ENCODE results near the gene ACSS2.

The ACSS2 gene

DNA sequence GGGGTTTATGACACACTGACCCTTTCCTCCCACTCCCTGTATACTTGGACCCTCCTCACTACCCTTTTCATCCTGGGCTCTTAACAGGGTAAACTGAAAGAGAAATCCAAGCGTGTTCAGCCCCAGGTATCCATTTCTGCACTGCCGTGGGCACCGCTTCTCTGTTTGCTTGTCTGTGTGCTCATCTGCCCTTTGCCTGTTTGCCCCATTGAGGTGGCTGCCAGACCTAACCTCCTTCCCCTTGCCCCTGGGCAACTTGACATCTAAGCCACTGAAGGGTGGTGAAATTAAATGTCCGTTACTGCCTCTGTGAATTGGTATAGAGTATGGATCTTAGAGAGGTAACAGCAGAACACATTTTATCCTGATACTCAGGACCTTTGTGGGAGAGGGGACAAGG, 38.7 kb downstream of the ACSS2 start:
- Histone ChIP-seq H3K27ac (ENCODE audit: low read depth, low read length) (no peak overlapping the region), H3K79me2 (ENCODE audit: control insufficient read depth, insufficient read depth, low read length, unreplicated experiment) (no peaks in the 10 kb centered on the region), H3K27me3 (ENCODE audit: insufficient read depth, low read length) (no peaks in the 10 kb centered on the region), H3K36me3 (ENCODE audit: insufficient read depth, low read length) (peaks cover 4% of the 10 kb centered on the region; the same call in 1 of the 2 replicates), H3K4me1 (ENCODE audit: control insufficient read depth, insufficient read depth, low read length, unreplicated experiment) (no peaks in the 10 kb centered on the region), H3K4me3 (ENCODE audit: low read depth, low read length) (no peak overlapping the region), H2AFZ (ENCODE audit: low read length, unreplicated experiment) (no peak overlapping the region)

GRCh38 chr20:34915749-34916455, 39.5 kb downstream of the ACSS2 start:
- Histone ChIP-seq H3K4me1 (ENCODE audit: control insufficient read depth, insufficient read depth, low read length, unreplicated experiment) (no peaks in the 10 kb centered on the region), H2AFZ (ENCODE audit: low read length, unreplicated experiment) (no peak overlapping the region), H3K4me3 (ENCODE audit: low read depth, low read length) (no peak overlapping the region), H3K79me2 (ENCODE audit: control insufficient read depth, insufficient read depth, low read length, unreplicated experiment) (no peaks in the 10 kb centered on the region), H3K27me3 (ENCODE audit: insufficient read depth, low read length) (no peaks in the 10 kb centered on the region), H3K36me3 (ENCODE audit: insufficient read depth, low read length) (peaks cover 8% of the 10 kb centered on the region; the same call in 1 of the 2 replicates), H3K27ac (ENCODE audit: low read depth, low read length) (no peak overlapping the region)

DNA sequence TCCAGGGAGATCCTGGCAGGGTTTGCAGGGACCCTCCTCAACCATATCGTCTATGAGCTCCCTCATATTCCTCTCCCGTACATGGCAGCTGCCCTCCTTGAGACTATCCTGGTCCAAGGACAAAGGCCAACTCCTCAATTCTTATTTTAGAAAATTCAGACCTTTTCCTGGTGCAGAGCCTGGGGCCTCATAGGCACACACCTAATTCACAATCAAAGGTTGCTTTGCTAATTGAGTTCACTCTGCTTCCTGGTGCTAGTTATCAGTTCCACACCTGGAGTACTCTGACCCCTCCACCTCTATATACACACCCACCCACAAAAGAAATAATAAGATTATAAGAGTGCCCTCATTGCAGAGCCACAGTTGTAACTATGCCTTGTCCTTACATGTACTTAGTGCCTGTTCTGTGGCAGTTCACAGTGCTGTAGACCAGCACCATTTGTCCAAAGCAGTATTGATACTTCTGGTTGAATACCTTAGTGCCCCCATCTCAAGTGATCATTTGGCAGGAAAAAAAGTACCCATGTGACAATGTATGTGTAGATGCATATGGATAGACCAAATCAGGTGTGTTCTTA, 40.5 kb downstream of the ACSS2 start:
- no peak overlapping the region for H3K27ac ChIP-seq (ENCODE audit: low read depth, low read length)
- peaks cover 9% of the 10 kb centered on the region for H3K4me1 ChIP-seq (ENCODE audit: control insufficient read depth, insufficient read depth, low read length, unreplicated experiment)
- no peaks in the 10 kb centered on the region for H3K27me3 ChIP-seq (ENCODE audit: insufficient read depth, low read length)
- H3K4me3 ChIP-seq (ENCODE audit: low read depth, low read length) = no peak overlapping the region
- H3K36me3 ChIP-seq (ENCODE audit: insufficient read depth, low read length) = peaks cover 8% of the 10 kb centered on the region; the same call in 1 of the 2 replicates
- no peak overlapping the region for H2AFZ ChIP-seq (ENCODE audit: low read length, unreplicated experiment)
- H3K79me2 ChIP-seq (ENCODE audit: control insufficient read depth, insufficient read depth, low read length, unreplicated experiment) = no peaks in the 10 kb centered on the region

DNA sequence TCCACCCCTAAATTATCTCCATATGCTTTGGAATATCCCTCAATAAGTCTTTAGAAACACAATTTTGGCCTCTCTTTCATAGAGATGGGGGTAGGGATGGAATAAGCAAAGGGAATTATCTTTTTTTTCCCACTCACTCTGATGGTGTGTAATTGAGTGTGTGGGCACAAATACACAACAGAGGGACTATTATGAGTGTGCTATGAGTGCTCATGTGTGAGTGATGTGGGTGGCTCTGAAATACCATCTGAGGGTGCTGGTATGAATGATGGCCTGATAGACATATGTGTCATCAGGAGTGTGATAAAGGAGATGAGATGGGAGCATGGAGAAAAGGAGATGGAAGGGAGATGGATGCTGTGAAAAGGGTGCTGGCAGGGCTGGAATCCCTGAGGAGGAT, 43.6 kb downstream of the ACSS2 start:
- H3K36me3 ChIP-seq (ENCODE audit: insufficient read depth, low read length) = peaks cover 15% of the 10 kb centered on the region; the same call in 1 of the 2 replicates
- no peaks in the 10 kb centered on the region for H3K79me2 ChIP-seq (ENCODE audit: control insufficient read depth, insufficient read depth, low read length, unreplicated experiment)
- peaks cover 25% of the 10 kb centered on the region for H3K4me1 ChIP-seq (ENCODE audit: control insufficient read depth, insufficient read depth, low read length, unreplicated experiment)
- no peak overlapping the region for H3K4me3 ChIP-seq (ENCODE audit: low read depth, low read length)
- H3K27ac ChIP-seq (ENCODE audit: low read depth, low read length) = no peak overlapping the region
- H2AFZ ChIP-seq (ENCODE audit: low read length, unreplicated experiment) = no peak overlapping the region
- H3K27me3 ChIP-seq (ENCODE audit: insufficient read depth, low read length) = no peaks in the 10 kb centered on the region

- H2AFZ ChIP-seq (ENCODE audit: low read length, unreplicated experiment) = no peak overlapping the region
- no peaks in the 10 kb centered on the region for H3K27me3 ChIP-seq (ENCODE audit: insufficient read depth, low read length)
- peaks cover 25% of the 10 kb centered on the region for H3K4me1 ChIP-seq (ENCODE audit: control insufficient read depth, insufficient read depth, low read length, unreplicated experiment)
- no peaks in the 10 kb centered on the region for H3K79me2 ChIP-seq (ENCODE audit: control insufficient read depth, insufficient read depth, low read length, unreplicated experiment)
- no peak overlapping the region for H3K4me3 ChIP-seq (ENCODE audit: low read depth, low read length)
- peaks cover 23% of the 10 kb centered on the region; the same call in 1 of the 2 replicates for H3K36me3 ChIP-seq (ENCODE audit: insufficient read depth, low read length)
- H3K27ac ChIP-seq (ENCODE audit: low read depth, low read length) = peak overlapping the region; percentile 5
Observed at GRCh38 chr20:34921436-34921835, 45.0 kb downstream of the ACSS2 start.

- Histone ChIP-seq H2AFZ (ENCODE audit: low read length, unreplicated experiment) (no peak overlapping the region), H3K27ac (ENCODE audit: low read depth, low read length) (peak overlapping the region; percentile 41), H3K36me3 (ENCODE audit: insufficient read depth, low read length) (peaks cover 23% of the 10 kb centered on the region; the same call in 1 of the 2 replicates), H3K79me2 (ENCODE audit: control insufficient read depth, insufficient read depth, low read length, unreplicated experiment) (no peaks in the 10 kb centered on the region), H3K27me3 (ENCODE audit: insufficient read depth, low read length) (no peaks in the 10 kb centered on the region), H3K4me3 (ENCODE audit: low read depth, low read length) (no peak overlapping the region), H3K4me1 (ENCODE audit: control insufficient read depth, insufficient read depth, low read length, unreplicated experiment) (peaks cover 25% of the 10 kb centered on the region)
Observed at GRCh38 chr20:34922654-34923381, 46.4 kb downstream of the ACSS2 start.

DNA sequence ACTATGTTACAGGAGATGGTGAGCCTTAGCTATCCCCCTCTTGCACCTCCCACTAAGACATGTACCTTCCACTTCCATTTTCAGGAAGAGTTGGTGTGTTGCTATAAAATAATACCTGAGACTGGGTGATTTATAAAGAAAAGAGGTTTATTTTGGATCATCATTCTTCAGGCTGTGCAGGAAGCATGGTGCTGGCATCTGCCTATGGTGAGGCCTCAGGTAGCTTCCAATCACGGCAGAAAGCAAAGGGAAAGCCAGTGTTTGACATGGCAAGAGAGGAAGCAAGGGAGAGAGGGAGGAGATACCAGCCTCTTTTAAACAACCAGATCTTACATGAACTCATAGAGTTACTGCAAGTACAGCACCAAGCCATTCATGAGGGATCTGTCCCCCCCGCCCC, 47.0 kb downstream of the ACSS2 start:
- Histone ChIP-seq H3K4me1 (ENCODE audit: control insufficient read depth, insufficient read depth, low read length, unreplicated experiment) (peaks cover 25% of the 10 kb centered on the region), H3K27ac (ENCODE audit: low read depth, low read length) (peak overlapping the region; percentile 41), H3K79me2 (ENCODE audit: control insufficient read depth, insufficient read depth, low read length, unreplicated experiment) (no peaks in the 10 kb centered on the region), H2AFZ (ENCODE audit: low read length, unreplicated experiment) (no peak overlapping the region), H3K4me3 (ENCODE audit: low read depth, low read length) (no peak overlapping the region), H3K36me3 (ENCODE audit: insufficient read depth, low read length) (peaks cover 23% of the 10 kb centered on the region; the same call in 1 of the 2 replicates), H3K27me3 (ENCODE audit: insufficient read depth, low read length) (no peaks in the 10 kb centered on the region)

- no peaks in the 10 kb centered on the region for H3K27me3 ChIP-seq (ENCODE audit: insufficient read depth, low read length)
- H3K27ac ChIP-seq (ENCODE audit: low read depth, low read length) = no peak overlapping the region
- peaks cover 26% of the 10 kb centered on the region; the same call in 1 of the 2 replicates for H3K36me3 ChIP-seq (ENCODE audit: insufficient read depth, low read length)
- peaks cover 25% of the 10 kb centered on the region for H3K4me1 ChIP-seq (ENCODE audit: control insufficient read depth, insufficient read depth, low read length, unreplicated experiment)
- no peaks in the 10 kb centered on the region for H3K79me2 ChIP-seq (ENCODE audit: control insufficient read depth, insufficient read depth, low read length, unreplicated experiment)
- no peak overlapping the region for H2AFZ ChIP-seq (ENCODE audit: low read length, unreplicated experiment)
- H3K4me3 ChIP-seq (ENCODE audit: low read depth, low read length) = no peak overlapping the region
Observed at GRCh38 chr20:34925341-34925740, 48.9 kb downstream of the ACSS2 start.

- H3K36me3 ChIP-seq (ENCODE audit: insufficient read depth, low read length) = peaks cover 29% of the 10 kb centered on the region; the same call in 1 of the 2 replicates
- H3K79me2 ChIP-seq (ENCODE audit: control insufficient read depth, insufficient read depth, low read length, unreplicated experiment) = no peaks in the 10 kb centered on the region
- H3K4me3 ChIP-seq (ENCODE audit: low read depth, low read length) = no peak overlapping the region
Observed at GRCh38 chr20:34925981-34926380, 49.6 kb downstream of the ACSS2 start.

DNA sequence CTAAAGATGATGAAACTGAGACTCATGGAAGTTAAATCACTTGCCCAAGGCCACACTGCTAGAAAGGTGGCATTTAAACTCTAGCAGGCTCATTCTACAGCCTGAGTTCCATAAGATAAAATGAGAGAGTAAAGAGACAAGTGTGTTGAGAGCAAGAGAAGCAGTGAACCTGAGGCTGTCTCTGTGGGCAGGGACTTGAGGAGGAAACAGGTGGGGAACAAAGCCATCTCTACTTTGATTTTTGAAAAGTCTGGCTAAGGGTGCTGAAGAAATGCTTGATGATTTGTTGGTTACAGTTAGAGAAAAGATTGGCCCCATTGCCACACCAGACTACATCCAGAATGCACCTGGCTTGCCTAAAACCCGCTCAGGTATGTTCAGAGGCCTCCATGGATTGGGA, 50.2 kb downstream of the ACSS2 start:
- no peak overlapping the region for H3K4me3 ChIP-seq (ENCODE audit: low read depth, low read length)
- no peak overlapping the region for H3K27ac ChIP-seq (ENCODE audit: low read depth, low read length)
- H3K79me2 ChIP-seq (ENCODE audit: control insufficient read depth, insufficient read depth, low read length, unreplicated experiment) = no peaks in the 10 kb centered on the region
- no peak overlapping the region for H2AFZ ChIP-seq (ENCODE audit: low read length, unreplicated experiment)
- no peaks in the 10 kb centered on the region for H3K27me3 ChIP-seq (ENCODE audit: insufficient read depth, low read length)
- H3K4me1 ChIP-seq (ENCODE audit: control insufficient read depth, insufficient read depth, low read length, unreplicated experiment) = peaks cover 19% of the 10 kb centered on the region
- H3K36me3 ChIP-seq (ENCODE audit: insufficient read depth, low read length) = peaks cover 30% of the 10 kb centered on the region; the same call in 1 of the 2 replicates

More at GRCh38 chr20:34925981-34926380, 49.6 kb downstream of the ACSS2 start:
- Histone ChIP-seq H2AFZ (ENCODE audit: low read length, unreplicated experiment) (no peak overlapping the region), H3K4me1 (ENCODE audit: control insufficient read depth, insufficient read depth, low read length, unreplicated experiment) (peaks cover 25% of the 10 kb centered on the region), H3K27me3 (ENCODE audit: insufficient read depth, low read length) (no peaks in the 10 kb centered on the region), H3K27ac (ENCODE audit: low read depth, low read length) (no peak overlapping the region)
